ENCODE results near the gene VRK1.

GRCh38 chr14:96838449-96838848 is 41.3 kb downstream of the VRK1 start:
- TF ChIP-seq, protein P1, sequence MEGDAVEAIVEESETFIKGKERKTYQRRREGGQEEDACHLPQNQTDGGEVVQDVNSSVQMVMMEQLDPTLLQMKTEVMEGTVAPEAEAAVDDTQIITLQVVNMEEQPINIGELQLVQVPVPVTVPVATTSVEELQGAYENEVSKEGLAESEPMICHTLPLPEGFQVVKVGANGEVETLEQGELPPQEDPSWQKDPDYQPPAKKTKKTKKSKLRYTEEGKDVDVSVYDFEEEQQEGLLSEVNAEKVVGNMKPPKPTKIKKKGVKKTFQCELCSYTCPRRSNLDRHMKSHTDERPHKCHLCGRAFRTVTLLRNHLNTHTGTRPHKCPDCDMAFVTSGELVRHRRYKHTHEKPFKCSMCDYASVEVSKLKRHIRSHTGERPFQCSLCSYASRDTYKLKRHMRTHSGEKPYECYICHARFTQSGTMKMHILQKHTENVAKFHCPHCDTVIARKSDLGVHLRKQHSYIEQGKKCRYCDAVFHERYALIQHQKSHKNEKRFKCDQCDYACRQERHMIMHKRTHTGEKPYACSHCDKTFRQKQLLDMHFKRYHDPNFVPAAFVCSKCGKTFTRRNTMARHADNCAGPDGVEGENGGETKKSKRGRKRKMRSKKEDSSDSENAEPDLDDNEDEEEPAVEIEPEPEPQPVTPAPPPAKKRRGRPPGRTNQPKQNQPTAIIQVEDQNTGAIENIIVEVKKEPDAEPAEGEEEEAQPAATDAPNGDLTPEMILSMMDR (conservative IDR thresholded peaks at IDR 0.05 in 1 of 2, IDR thresholded peaks at IDR 0.05 in 1 of 2; ENCODE audit: extremely low read depth in 1 of 2, insufficient read depth in 1 of 2, low read depth in 1 of 2, low read length in 2 of 2) = no peak
- no peak for TF ChIP-seq EZH2 (IDR thresholded peaks at IDR 0.05; ENCODE audit: borderline replicate concordance, low read length)

All from mammary epithelial cell (primary cell).